Measurements from ENCODE around the gene ATG5. TPM values are rescaled to one million over a fixed set of nuclear protein-coding genes. Genes with fewer than 3 reads are reported as not detected.

ATG5 gene
- total and polyA plus RNA-seq, 2 donors (not counting 1 experiment from before 2014, with no cell fraction given), result 13.6 to 26.3 TPM

DNA sequence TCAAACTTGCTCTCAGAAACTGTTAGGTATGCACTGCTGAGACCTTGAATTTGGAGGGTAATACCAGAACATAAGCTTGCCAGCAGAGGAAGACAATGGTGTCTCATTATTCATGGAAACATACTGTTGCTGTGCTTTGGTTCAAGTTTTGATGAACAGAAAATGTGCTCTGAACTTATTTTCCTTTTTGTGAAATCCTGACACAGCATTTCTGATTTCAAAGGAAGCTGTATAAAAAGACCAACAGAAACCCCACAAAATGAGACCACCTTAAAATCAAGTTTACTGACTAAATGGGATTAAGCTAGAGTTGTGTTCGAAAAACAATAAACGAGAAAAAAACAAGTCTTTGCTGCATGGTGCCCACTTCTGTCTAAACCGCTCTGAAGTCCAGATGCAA lies 169.1 kb downstream of the ATG5 start:
- H3K4me2 ChIP-seq (replicated peaks; ENCODE audit: low read depth, low read length, poor library complexity, severe bottlenecking), result no peak overlapping the region
- no peaks in the 10 kb centered on the region for H3K27me3 ChIP-seq (replicated peaks in 1 of 4; ENCODE audit: control extremely low read depth in 1 of 4, control insufficient read depth in 3 of 4, insufficient read depth in 4 of 4, low read length in 3 of 4)
- Mint-ChIP-seq H3K9me3 (ENCODE audit: insufficient read depth) (no peaks in the 10 kb centered on the region), H3K27me3 (no peaks in the 10 kb centered on the region), H3K4me1 (no peaks in the 10 kb centered on the region), H3K4me3 (no peak overlapping the region), H3K27ac (no peak overlapping the region)
- H3K4me3 ChIP-seq (ENCODE audit: control extremely low read depth in 1 of 5, extremely low read depth in 1 of 5, insufficient read depth in 1 of 5, low read depth in 2 of 5, low read length in 4 of 5), result no peak overlapping the region
- intact Hi-C loops (cut with micrococcal nuclease), result no loop called here
- no peaks in the 10 kb centered on the region for H3K36me3 ChIP-seq (replicated peaks in 1 of 2; ENCODE audit: control extremely low read depth in 1 of 2, control insufficient read depth in 1 of 2, extremely low read depth in 1 of 2, insufficient read depth in 2 of 2, low read length in 1 of 2)
- H3K9ac ChIP-seq (ENCODE audit: low read length), result no peak overlapping the region
- CTCF ChIA-PET, result no interaction called here
- no peaks in the 10 kb centered on the region for H3K79me2 ChIP-seq (ENCODE audit: control insufficient read depth, insufficient read depth, low read length)
- DNase-seq (no peak), ATAC-seq (ENCODE audit: low read depth) (no peak)
- H2AFZ ChIP-seq (ENCODE audit: insufficient read depth, low read depth, low read length, poor library complexity, severe bottlenecking), result no peak overlapping the region
- H3K4me1 ChIP-seq (ENCODE audit: control insufficient read depth in 2 of 2, insufficient read depth in 2 of 2, low read length in 2 of 2), result no peaks in the 10 kb centered on the region
- TF ChIP-seq, protein P1, sequence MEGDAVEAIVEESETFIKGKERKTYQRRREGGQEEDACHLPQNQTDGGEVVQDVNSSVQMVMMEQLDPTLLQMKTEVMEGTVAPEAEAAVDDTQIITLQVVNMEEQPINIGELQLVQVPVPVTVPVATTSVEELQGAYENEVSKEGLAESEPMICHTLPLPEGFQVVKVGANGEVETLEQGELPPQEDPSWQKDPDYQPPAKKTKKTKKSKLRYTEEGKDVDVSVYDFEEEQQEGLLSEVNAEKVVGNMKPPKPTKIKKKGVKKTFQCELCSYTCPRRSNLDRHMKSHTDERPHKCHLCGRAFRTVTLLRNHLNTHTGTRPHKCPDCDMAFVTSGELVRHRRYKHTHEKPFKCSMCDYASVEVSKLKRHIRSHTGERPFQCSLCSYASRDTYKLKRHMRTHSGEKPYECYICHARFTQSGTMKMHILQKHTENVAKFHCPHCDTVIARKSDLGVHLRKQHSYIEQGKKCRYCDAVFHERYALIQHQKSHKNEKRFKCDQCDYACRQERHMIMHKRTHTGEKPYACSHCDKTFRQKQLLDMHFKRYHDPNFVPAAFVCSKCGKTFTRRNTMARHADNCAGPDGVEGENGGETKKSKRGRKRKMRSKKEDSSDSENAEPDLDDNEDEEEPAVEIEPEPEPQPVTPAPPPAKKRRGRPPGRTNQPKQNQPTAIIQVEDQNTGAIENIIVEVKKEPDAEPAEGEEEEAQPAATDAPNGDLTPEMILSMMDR (IDR thresholded peaks at IDR 0.05), result no peak
- TF ChIP-seq EZH2 (IDR thresholded peaks at IDR 0.05; ENCODE audit: borderline replicate concordance, insufficient read depth, low read depth, low read length, poor library complexity, severe bottlenecking), result no peak
- no peaks in the 10 kb centered on the region for H4K20me1 ChIP-seq (ENCODE audit: control insufficient read depth, insufficient read depth, low read length, poor library complexity, severe bottlenecking)
- H3K9me3 ChIP-seq (ENCODE audit: control extremely low read depth in 1 of 3, control insufficient read depth in 2 of 3, insufficient read depth in 1 of 3, low read length in 2 of 3), result no peaks in the 10 kb centered on the region
- POLR2A ChIA-PET, result no interaction called here
- no peak overlapping the region for H3K27ac ChIP-seq (ENCODE audit: low read length in 2 of 2)
- 100% methylated on average over 3 of the region's 3 CpGs for WGBS (ENCODE audit: insufficient coverage)

DNA sequence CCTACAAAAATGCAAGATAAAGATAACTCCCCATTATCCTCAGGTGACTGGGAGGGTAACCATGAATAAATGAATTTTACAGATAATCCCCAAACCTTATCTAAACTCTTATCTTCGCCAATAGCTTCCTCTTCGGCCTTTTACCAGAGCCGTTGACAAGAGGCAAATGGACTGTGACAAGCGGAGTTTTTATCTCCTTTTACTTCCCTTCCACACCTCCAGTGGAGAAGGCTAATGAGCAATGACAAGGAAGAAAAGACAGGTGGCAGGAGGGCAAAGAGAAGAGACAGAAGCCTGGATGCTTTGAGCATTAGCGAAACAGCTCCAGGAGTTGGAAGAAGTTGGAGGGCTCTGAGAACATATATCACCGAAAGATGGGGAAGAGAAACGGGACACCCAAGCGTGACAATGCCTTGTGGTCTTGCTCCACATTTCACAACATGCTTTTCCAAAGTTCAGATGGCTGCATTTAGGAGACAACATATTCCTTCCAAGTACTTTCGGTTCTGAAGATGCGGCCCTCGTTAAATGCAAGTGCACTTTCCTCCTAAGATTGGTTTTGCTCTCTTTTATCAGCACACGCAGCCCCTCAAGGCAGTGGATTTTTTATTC lies 170.2 kb downstream of the ATG5 start:
- CTCF ChIA-PET, result interaction anchor here (1.2 kb wide), 1 partner anchor 8 kb away, joined by 3 read pairs; no protein-coding TSS in a partner anchor

More for the DNA sequence above, 170.2 kb downstream of the ATG5 start:
- H3K9ac ChIP-seq (ENCODE audit: low read length), result no peak overlapping the region
- Mint-ChIP-seq H3K27me3 (no peaks in the 10 kb centered on the region), H3K4me1 (no peaks in the 10 kb centered on the region), H3K27ac (no peak overlapping the region), H3K4me3 (no peak overlapping the region), H3K9me3 (ENCODE audit: insufficient read depth) (no peaks in the 10 kb centered on the region)
- no peaks in the 10 kb centered on the region for H3K27me3 ChIP-seq (replicated peaks in 1 of 4; ENCODE audit: control extremely low read depth in 1 of 4, control insufficient read depth in 3 of 4, insufficient read depth in 4 of 4, low read length in 3 of 4)
- H3K4me3 ChIP-seq (ENCODE audit: control extremely low read depth in 1 of 5, extremely low read depth in 1 of 5, insufficient read depth in 1 of 5, low read depth in 2 of 5, low read length in 4 of 5), result no peak overlapping the region
- H2AFZ ChIP-seq (ENCODE audit: insufficient read depth, low read depth, low read length, poor library complexity, severe bottlenecking), result no peak overlapping the region
- no peak for TF ChIP-seq EZH2 (IDR thresholded peaks at IDR 0.05; ENCODE audit: borderline replicate concordance, insufficient read depth, low read depth, low read length, poor library complexity, severe bottlenecking)
- TF ChIP-seq, protein P1 (IDR thresholded peaks at IDR 0.05), result no peak
- no peaks in the 10 kb centered on the region for H3K36me3 ChIP-seq (replicated peaks in 1 of 2; ENCODE audit: control extremely low read depth in 1 of 2, control insufficient read depth in 1 of 2, extremely low read depth in 1 of 2, insufficient read depth in 2 of 2, low read length in 1 of 2)
- no peaks in the 10 kb centered on the region for H3K4me1 ChIP-seq (ENCODE audit: control insufficient read depth in 2 of 2, insufficient read depth in 2 of 2, low read length in 2 of 2)
- POLR2A ChIA-PET, result no interaction called here
- no peaks in the 10 kb centered on the region for H3K79me2 ChIP-seq (ENCODE audit: control insufficient read depth, insufficient read depth, low read length)
- intact Hi-C loops (cut with micrococcal nuclease), result no loop called here
- no peak overlapping the region for H3K4me2 ChIP-seq (replicated peaks; ENCODE audit: low read depth, low read length, poor library complexity, severe bottlenecking)
- no peaks in the 10 kb centered on the region for H3K9me3 ChIP-seq (ENCODE audit: control extremely low read depth in 1 of 3, control insufficient read depth in 2 of 3, insufficient read depth in 1 of 3, low read length in 2 of 3)
- no peak for ATAC-seq (ENCODE audit: low read depth)
- no peaks in the 10 kb centered on the region for H4K20me1 ChIP-seq (ENCODE audit: control insufficient read depth, insufficient read depth, low read length, poor library complexity, severe bottlenecking)
- no peak overlapping the region for H3K27ac ChIP-seq (ENCODE audit: low read length in 2 of 2)
- 99% methylated on average over 8 of the region's 12 CpGs for WGBS (ENCODE audit: insufficient coverage)
- DNase-seq, result no peak

Measured in B cell (primary cell).